ENCODE results near the gene C12orf54.

The C12orf54 gene

GRCh38 chr12:48542300-48542928, 60.1 kb downstream of the C12orf54 start:
- no peak overlapping the region for H3K4me3 ChIP-seq (replicated peaks; ENCODE audit: low read depth, low read length)
- peak; percentile 93 for TF ChIP-seq CTCF (IDR thresholded peaks at IDR 0.05; ENCODE audit: low read length, missing control alignments)
- DNase-seq (ENCODE audit: low read depth): peak; percentile 49

- no peak for DNase-seq (ENCODE audit: low read depth)
- TF ChIP-seq CTCF (IDR thresholded peaks at IDR 0.05; ENCODE audit: low read length, missing control alignments): no peak
- no peak overlapping the region for H3K4me3 ChIP-seq (replicated peaks; ENCODE audit: low read depth, low read length)
Measured at GRCh38 chr12:48545833-48546469, 63.7 kb downstream of the C12orf54 start.
